GM18507 (cell line): ENCODE measurements around the gene OR56B4.
"Not testable (repeated sequence)": the region's sequence is repeated elsewhere in the genome, so short reads cannot be mapped to it uniquely, and the experiment has no call there.

Experiments
- DNase-seq: peaks from one replicate; pipeline ENCODE4 v3.0.0; 2011; ENCODE audit warnings: low read depth; ENCODE audit not compliant: insufficient read length; ENCODE audit errors: extremely low spot score
- FAIRE-seq: peaks from 2 replicates; lab custom pipeline; 2011; peaks lifted over from hg19 to GRCh38; lab: Jason Lieb, UNC

OR56B4 gene

DNA sequence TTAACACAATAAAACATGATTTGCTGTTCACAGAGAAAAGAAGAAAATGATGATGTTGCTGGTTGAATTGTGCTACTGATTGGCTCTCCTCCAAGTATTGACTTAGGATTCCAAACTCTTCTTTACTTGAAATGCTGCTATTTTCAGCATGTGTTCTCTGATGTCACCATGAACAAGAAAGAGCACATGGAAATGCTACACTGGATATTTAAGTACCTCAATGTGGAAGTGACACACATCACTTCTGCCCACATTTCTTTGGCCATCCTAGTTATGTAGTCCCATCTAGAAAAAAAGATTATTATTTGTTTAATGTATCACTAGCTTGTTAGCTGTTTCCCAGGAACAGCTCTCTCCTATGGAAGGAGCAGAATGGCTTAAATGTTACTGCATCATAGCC, 35.5 kb downstream of the OR56B4 start:
- DNase-seq (no peak), FAIRE-seq (no peak)

DNA sequence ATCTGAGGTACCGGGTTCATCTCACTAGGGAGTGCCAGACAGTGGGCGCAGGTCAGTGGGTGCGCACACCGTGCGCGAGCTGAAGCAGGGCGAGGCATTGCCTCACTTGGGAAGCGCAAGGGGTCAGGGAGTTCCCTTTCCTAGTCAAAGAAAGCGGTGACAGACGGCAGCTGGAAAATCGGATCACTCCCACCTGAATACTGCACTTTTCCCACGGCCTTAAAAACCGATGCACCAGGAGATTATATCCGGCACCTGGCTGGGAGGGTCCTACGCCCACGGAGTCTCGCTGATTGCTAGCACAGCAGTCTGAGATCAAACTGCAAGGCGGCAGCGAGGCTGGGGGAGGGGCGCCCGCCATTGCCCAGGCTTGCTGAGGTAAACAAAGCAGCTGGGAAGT, 36.3 kb downstream of the OR56B4 start:
- DNase-seq, FAIRE-seq: not testable (repeated sequence)

DNA sequence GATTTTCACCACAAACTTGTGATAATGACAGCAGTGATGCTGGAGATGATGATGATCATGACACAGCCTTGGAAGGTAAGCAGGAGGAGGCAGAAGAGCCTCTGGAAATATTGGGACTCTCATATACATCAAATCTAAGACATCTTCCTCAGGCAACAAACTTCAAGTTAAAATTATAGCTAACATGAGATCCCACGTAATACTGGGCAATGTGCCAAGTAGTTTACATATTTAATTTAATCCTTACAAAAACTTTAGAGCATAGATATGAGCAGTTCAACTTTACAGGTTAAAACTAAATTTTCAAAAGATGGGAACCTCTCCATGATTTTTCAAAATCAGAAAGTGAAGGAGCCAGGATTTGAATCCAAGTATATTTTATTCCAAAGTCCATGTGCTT, 43.6 kb downstream of the OR56B4 start:
- no peak for FAIRE-seq
- DNase-seq = no peak

DNA sequence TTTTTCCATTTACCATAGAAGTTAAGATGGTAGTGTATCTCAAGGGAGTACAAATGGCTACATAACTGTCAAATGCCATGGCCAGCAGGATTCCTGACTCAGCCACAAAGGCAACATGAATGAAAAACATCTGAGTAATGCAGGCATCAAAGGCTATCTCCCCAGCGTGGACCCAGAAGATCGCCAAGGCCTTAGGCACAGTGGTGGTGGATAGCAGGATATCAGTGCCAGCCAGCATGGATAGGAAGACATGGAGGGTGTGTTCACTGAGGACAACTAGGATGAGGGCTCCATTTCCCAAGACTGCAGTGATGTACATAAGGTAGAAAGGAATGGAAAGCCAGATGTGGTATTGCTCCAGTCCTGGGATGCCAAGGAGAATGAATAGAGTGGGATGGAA, 44.6 kb downstream of the OR56B4 start:
- DNase-seq = no peak
- FAIRE-seq = no peak

DNA sequence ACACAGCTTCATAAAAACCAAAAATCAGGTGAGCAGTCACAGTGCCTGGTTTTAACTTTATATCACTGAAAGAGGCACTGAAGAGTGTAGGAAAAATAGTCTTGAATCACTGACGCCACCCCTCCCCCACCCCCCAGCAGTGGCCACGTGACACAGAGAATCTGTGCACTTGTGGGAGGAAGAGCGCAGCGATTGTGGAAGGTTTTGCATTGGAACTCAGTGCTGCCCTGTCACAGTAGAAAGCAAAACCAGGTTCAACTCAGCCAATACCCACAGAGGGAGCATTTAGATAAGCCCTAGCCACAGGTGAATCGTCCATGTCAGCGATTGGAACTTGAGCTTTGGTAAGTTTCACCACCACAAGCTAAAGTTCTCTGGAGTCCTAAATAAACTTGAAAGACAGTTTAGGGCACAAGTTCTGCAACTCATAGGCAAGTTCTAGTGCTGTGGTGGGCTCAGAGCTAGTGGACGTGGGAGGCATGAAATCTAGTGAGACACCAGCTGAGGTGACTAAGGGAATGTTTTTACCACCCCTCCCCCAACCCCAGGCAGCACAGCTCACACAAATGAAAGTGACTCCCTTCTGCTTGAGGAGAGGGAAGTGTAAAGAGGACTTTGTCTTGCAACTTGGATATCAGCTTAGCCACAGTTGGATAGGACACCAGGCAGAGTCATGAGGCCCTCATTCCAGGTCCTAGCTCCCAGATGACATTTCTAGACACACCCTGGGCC, 49.3 kb downstream of the OR56B4 start:
- FAIRE-seq (no peak), DNase-seq (no peak)
